Natural killer cell treated with Interleukin-12 subunit alpha and Interleukin-12 subunit beta and Interleukin-15 and Interleukin-18, amount 100 ng/mL, for 72 hours (primary cell): ENCODE measurements around the gene ERMP1. TPM values are rescaled to one million over a fixed set of nuclear protein-coding genes. Genes with fewer than 3 reads are reported as not detected.
"Not testable (repeated sequence)": the region's sequence is repeated elsewhere in the genome, so short reads cannot be mapped to it uniquely, and the experiment has no call there.

Source experiments
- ATAC-seq, 2 donors: fragments of 150-1000 bp; cut with Tn5 transposase in 1 of 2; sonication (Bioruptor Pico), chemical (Tn5 transposase) in 1 of 2; 2 replicates each; pipeline ENCODE4 v1.10.0; 2021
- DNase-seq: peaks from one replicate; pipeline ENCODE4 v3.0.0; 2022; ENCODE audit warnings: low spot score
- H3K27ac Mint-ChIP-seq, 2 donors: 1 replicate in 1 of 2; 2 replicates in 1 of 2; pipeline ENCODE4 v1.8.0; 2022; ENCODE audit warnings: mixed read lengths in 2 of 2, mild to moderate bottlenecking in 1 of 2, moderate library complexity in 1 of 2
- H3K27me3 Mint-ChIP-seq, 2 donors: 1 replicate in 1 of 2; 2 replicates in 1 of 2; pipeline ENCODE4 v1.8.0; 2022; ENCODE audit warnings: mixed read lengths in 2 of 2
- H3K36me3 Mint-ChIP-seq: one replicate; pipeline ENCODE4 v1.8.0; 2022; ENCODE audit warnings: mixed read lengths
- H3K4me1 Mint-ChIP-seq, 2 donors: 1 replicate in 1 of 2; 2 replicates in 1 of 2; pipeline ENCODE4 v1.8.0; 2022; ENCODE audit warnings: low read depth in 2 of 2, mixed read lengths in 2 of 2, mild to moderate bottlenecking in 1 of 2
- H3K4me3 Mint-ChIP-seq: one replicate; pipeline ENCODE4 v1.8.0; 2022; ENCODE audit warnings: mixed read lengths
- H3K9me3 Mint-ChIP-seq: 2 replicates; pipeline ENCODE4 v1.8.0; 2022; ENCODE audit warnings: mixed read lengths
- total RNA-seq, 2 donors: library from RNA; stranded (reverse); gene quantifications; one replicate each; pipeline ENCODE4 v1.2.3, GENCODE V29; 2022

Gene ERMP1
- total RNA-seq, 2 donors from 2014 or later, result 17.7 to 28.0 TPM

DNA sequence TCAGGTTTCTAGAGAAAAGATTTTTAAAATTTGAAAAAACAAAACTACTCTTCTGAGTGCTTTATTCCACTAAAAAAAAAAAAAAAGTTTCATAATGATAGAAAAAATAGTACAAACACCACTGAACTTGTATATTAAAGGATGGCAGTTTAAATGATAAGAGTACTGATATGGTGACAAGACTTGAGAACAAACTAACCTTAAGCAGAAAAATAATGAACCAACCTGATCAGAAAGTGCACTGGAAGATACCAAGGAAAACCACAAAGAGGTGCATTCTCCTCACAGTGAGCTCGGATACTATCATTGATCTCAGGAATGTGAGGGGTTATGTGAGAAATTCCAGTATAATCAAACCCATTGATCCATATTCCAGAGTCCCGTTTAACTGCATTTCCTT, 34.3 kb downstream of the ERMP1 start:
- Mint-ChIP-seq H3K9me3 (no peaks in the 10 kb centered on the region), H3K27me3 (no peaks in the 10 kb centered on the region), H3K27ac (no peak overlapping the region), H3K36me3 (peaks cover 11% of the 10 kb centered on the region), H3K4me1 (peaks cover 10 to 14% of the 10 kb centered on the region in 2 donors), H3K4me3 (no peak overlapping the region)
- DNase-seq (no peak), ATAC-seq (no peak)

DNA sequence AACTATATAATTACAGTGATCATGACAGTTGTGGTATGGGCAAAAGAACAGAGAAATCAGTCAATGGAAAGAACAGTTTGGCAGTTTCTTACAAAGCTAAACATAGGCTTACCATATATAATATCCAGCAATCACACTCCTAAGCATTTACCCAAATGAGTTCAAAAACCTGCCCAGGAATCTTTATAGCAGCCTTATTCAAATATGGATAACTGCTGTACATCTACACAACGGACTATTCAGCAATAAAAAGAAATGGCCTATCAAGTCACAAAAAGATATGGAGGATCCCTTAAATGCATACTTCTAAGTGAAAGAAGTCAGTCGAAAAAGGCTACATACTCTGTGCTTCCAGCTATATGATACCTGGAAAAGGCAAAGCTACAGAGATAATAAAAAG, 36.6 kb downstream of the ERMP1 start:
- no peak for DNase-seq
- H3K27me3 Mint-ChIP-seq, result no peaks in the 10 kb centered on the region
- H3K36me3 Mint-ChIP-seq, result peaks cover 20% of the 10 kb centered on the region
- H3K4me1 Mint-ChIP-seq, result peaks cover 26 to 29% of the 10 kb centered on the region in 2 donors
- ATAC-seq, result no peak
- H3K4me3 Mint-ChIP-seq, result no peak overlapping the region
- H3K9me3 Mint-ChIP-seq, result no peaks in the 10 kb centered on the region
- H3K27ac Mint-ChIP-seq, result peak overlapping the region in 1 of 2 donors; percentile 56

DNA sequence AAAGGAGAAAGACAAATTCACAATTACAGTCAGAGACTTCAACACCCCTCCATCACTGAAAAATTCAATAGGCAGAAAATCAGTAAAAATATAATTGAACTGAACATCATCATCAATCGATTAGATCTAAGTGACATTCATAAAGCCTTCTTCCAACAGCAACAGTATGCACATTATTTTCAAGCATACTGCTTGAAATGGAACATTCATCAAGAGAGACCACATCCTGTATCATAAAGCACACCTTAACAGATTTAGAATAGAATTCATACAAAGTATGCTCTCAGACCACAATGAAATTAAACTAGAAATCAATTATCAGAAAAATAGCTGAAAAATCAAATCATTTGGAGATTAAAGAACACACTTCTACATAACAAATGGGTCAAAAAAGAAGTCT, 39.1 kb downstream of the ERMP1 start:
- H3K27ac Mint-ChIP-seq, result no peak overlapping the region
- peaks cover 31% of the 10 kb centered on the region in 2 donors for H3K4me1 Mint-ChIP-seq
- peaks cover 26% of the 10 kb centered on the region for H3K36me3 Mint-ChIP-seq
- no peaks in the 10 kb centered on the region for H3K9me3 Mint-ChIP-seq
- H3K4me3 Mint-ChIP-seq, result no peak overlapping the region
- no peak for DNase-seq
- ATAC-seq, result no peak
- no peaks in the 10 kb centered on the region for H3K27me3 Mint-ChIP-seq

GRCh38 chr9:5791870-5792269, 41.0 kb downstream of the ERMP1 start:
- Mint-ChIP-seq H3K27ac (peak overlapping the region in 1 of 2 donors; percentile 12), H3K27me3 (no peaks in the 10 kb centered on the region), H3K4me1 (peaks cover 31 to 37% of the 10 kb centered on the region in 2 donors), H3K36me3 (peaks cover 22% of the 10 kb centered on the region), H3K9me3 (no peaks in the 10 kb centered on the region), H3K4me3 (no peak overlapping the region)
- no peak for DNase-seq
- ATAC-seq, result no peak

- no peak for ATAC-seq
- peak overlapping the region in 1 of 2 donors; percentile 26 for H3K27ac Mint-ChIP-seq
- peaks cover 31 to 34% of the 10 kb centered on the region in 2 donors for H3K4me1 Mint-ChIP-seq
- no peak for DNase-seq
- H3K9me3 Mint-ChIP-seq, result no peaks in the 10 kb centered on the region
- no peak overlapping the region for H3K4me3 Mint-ChIP-seq
- H3K36me3 Mint-ChIP-seq, result peaks cover 16% of the 10 kb centered on the region
- H3K27me3 Mint-ChIP-seq, result no peaks in the 10 kb centered on the region
These were observed 42.0 kb downstream of the ERMP1 start for GRCh38 chr9:5790923-5791322.

GRCh38 chr9:5789489-5789888, 43.4 kb downstream of the ERMP1 start:
- Mint-ChIP-seq H3K4me1 (peaks cover 31 to 39% of the 10 kb centered on the region in 2 donors), H3K27me3 (no peaks in the 10 kb centered on the region), H3K4me3 (no peak overlapping the region), H3K9me3 (no peaks in the 10 kb centered on the region), H3K27ac (no peak overlapping the region), H3K36me3 (peaks cover 20% of the 10 kb centered on the region)
- no peak for DNase-seq
- no peak for ATAC-seq

DNA sequence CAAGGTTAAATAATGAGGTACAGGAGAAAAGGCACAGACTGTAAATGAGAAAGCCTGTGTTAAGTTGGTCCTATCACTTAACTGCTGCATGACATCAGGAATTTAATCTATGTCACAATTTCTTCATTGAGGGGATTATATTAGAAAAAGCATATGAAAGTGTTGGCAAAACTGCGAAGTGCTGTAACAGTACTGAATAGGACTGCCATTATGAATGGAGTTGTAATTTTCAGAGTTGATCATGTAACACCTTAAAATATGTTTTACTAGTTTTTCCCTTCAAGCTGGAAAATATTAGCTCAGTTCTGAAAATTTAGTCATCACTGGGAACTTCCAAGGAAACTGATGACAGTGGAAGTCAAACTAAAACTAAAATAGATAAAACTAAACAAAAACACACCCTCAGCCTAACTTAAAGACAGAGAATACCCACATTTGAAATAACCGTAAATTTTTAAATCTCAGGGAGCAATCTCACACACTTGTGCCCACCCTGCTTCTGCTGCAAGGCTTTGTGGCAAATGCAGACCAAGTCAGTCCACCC, 45.1 kb downstream of the ERMP1 start:
- H3K9me3 Mint-ChIP-seq, result peaks cover 7% of the 10 kb centered on the region
- H3K27me3 Mint-ChIP-seq, result no peaks in the 10 kb centered on the region
- ATAC-seq, result no peak
- peak overlapping the region in 1 of 2 donors; percentile 21 for H3K27ac Mint-ChIP-seq
- no peak for DNase-seq
- H3K4me3 Mint-ChIP-seq, result no peak overlapping the region
- peaks cover 26% of the 10 kb centered on the region for H3K36me3 Mint-ChIP-seq
- peaks cover 16 to 30% of the 10 kb centered on the region in 2 donors for H3K4me1 Mint-ChIP-seq

- peaks cover 32% of the 10 kb centered on the region for H3K36me3 Mint-ChIP-seq
- H3K27ac Mint-ChIP-seq, result no peak overlapping the region
- H3K4me1 Mint-ChIP-seq, result peaks cover 16 to 32% of the 10 kb centered on the region in 2 donors
These were observed 45.7 kb downstream of the ERMP1 start for GRCh38 chr9:5787220-5787619.

DNA sequence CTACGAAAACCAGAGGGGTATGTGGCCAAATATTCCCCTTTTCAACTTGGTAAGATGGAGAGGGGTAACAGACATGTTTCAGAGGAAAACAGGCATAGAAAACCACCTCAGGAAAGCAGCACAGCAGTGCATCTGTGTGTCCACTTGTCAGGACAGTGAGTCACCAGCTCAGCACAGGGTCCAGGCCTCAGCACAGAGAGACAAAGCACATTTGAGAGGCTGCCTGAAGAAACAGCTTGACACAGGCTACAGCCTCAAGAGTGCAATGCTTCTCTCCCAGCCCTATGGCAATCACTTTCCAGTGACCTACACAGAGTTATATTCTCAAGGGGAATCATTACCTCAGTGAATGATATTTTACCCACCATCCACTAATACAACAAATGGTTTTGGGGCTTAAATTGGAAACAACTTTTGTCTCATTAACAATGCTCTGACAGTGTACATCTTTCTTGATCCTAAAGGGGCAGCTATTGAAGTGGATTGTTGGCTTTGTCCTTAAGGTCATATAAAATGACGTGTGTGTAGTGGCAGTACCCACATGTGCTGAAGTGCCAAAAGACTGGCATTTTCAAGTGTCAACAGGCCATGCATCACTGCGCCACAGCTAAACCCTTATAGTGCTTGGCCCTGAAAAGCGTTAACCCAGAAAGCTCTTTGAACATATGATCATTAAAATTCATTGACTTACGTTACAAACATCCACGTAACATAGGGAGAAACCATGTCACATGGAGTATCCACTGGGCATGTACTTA, 46.4 kb downstream of the ERMP1 start:
- H3K27me3 Mint-ChIP-seq, result no peaks in the 10 kb centered on the region
- peaks cover 18% of the 10 kb centered on the region for H3K9me3 Mint-ChIP-seq
- no peak for DNase-seq
- H3K36me3 Mint-ChIP-seq, result peaks cover 32% of the 10 kb centered on the region
- no peak overlapping the region for H3K27ac Mint-ChIP-seq
- no peak overlapping the region for H3K4me3 Mint-ChIP-seq
- H3K4me1 Mint-ChIP-seq, result peaks cover 14 to 32% of the 10 kb centered on the region in 2 donors
- no peak for ATAC-seq

More at GRCh38 chr9:5787220-5787619, 45.7 kb downstream of the ERMP1 start:
- Mint-ChIP-seq H3K4me3 (no peak overlapping the region), H3K27me3 (no peaks in the 10 kb centered on the region), H3K9me3 (peaks cover 12% of the 10 kb centered on the region)
- no peak for DNase-seq
- no peak for ATAC-seq

- no peak for DNase-seq
- H3K27ac Mint-ChIP-seq, result no peak overlapping the region
- no peaks in the 10 kb centered on the region for H3K27me3 Mint-ChIP-seq
- peaks cover 20% of the 10 kb centered on the region for H3K9me3 Mint-ChIP-seq
- no peak for ATAC-seq
- H3K4me3 Mint-ChIP-seq, result no peak overlapping the region
- H3K36me3 Mint-ChIP-seq, result peaks cover 38% of the 10 kb centered on the region
- peaks cover 11 to 36% of the 10 kb centered on the region in 2 donors for H3K4me1 Mint-ChIP-seq
These were observed 48.2 kb downstream of the ERMP1 start for GRCh38 chr9:5784526-5785315.

- ATAC-seq (no peak), DNase-seq (no peak)
- peaks cover 38% of the 10 kb centered on the region for H3K36me3 Mint-ChIP-seq
- no peak overlapping the region for H3K27ac Mint-ChIP-seq
- H3K27me3 Mint-ChIP-seq, result no peaks in the 10 kb centered on the region
- H3K4me1 Mint-ChIP-seq, result peaks cover 11 to 36% of the 10 kb centered on the region in 2 donors
- H3K4me3 Mint-ChIP-seq, result no peak overlapping the region
- peaks cover 20% of the 10 kb centered on the region for H3K9me3 Mint-ChIP-seq
These were observed 48.9 kb downstream of the ERMP1 start for GRCh38 chr9:5783982-5784381.

GRCh38 chr9:5783420-5783819, 49.5 kb downstream of the ERMP1 start:
- H3K4me3 Mint-ChIP-seq, H3K27ac Mint-ChIP-seq, ATAC-seq, DNase-seq, H3K27me3 Mint-ChIP-seq: not testable (repeated sequence)
- H3K4me1 Mint-ChIP-seq, result peaks cover 11 to 33% of the 10 kb centered on the region in 2 donors
- peaks cover 20% of the 10 kb centered on the region for H3K9me3 Mint-ChIP-seq
- peaks cover 43% of the 10 kb centered on the region for H3K36me3 Mint-ChIP-seq

DNA sequence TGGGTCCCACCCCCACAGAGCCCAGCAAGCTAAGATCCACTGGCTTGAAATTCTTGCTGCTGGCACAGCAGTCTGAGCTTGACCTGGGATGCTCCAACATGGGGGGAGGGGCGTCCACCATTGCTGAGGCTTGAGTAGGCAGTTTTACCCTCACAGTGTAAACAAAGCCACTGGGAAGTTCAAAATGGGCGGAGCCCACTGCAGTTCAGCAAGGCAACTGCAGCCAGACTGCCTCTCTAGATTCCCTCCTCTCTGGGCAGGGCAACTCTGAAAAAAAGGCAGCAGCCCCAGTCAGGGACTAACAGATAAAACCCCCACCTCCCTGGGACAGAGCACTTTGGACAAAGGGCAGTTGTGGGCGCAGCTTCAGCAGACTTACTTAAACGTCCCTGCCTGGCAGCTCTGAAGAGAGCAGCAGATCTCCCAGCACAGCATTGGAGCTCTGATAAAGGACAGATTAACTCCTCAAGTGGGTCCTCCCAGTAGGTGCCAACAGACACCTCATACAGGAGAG, 53.2 kb downstream of the ERMP1 start:
- peaks cover 23% of the 10 kb centered on the region for H3K9me3 Mint-ChIP-seq
- H3K4me1 Mint-ChIP-seq, result peaks cover 11 to 24% of the 10 kb centered on the region in 2 donors
- DNase-seq, H3K27me3 Mint-ChIP-seq, H3K27ac Mint-ChIP-seq, H3K4me3 Mint-ChIP-seq, ATAC-seq: not testable (repeated sequence)
- H3K36me3 Mint-ChIP-seq, result peaks cover 44% of the 10 kb centered on the region
